PC-9 (cell line): ENCODE data around the gene HSD17B11. TPM values are rescaled to one million over a fixed set of nuclear protein-coding genes. Genes with fewer than 3 reads are reported as not detected.
"Not testable (repeated sequence)": the region's sequence is repeated elsewhere in the genome, so short reads cannot be mapped to it uniquely, and the experiment has no call there.

Experiments
- BruUV-seq: library from RNA; stranded (reverse); fragments of 400-500 nt; replicated peaks from 2 replicates; lab custom pipeline; 2021; lab: Mats Ljungman, UMichigan
- CTCF ChIA-PET: fragments of 300-600 bp; sonication (Branson Sonifier 250); formaldehyde crosslinking; loops from one replicate; lab custom pipeline; 2022; ENCODE audit warnings: antibody characterized with exemption; lab: Charles Lee
- POLR2A ChIA-PET: fragments of 300-600 bp; sonication (Branson Sonifier 250); formaldehyde crosslinking; loops from one replicate; lab custom pipeline; 2022; ENCODE audit warnings: antibody characterized with exemption; ENCODE audit not compliant: unreplicated experiment; lab: Charles Lee
- DNase-seq, 2 experiments: peaks; one replicate each; pipeline versions ENCODE4 v3.0.0 to v3.0.0-alpha.2; 2015 to 2022; ENCODE audit warnings: mixed read lengths in 1 of 2
- H2AFZ ChIP-seq: fragments of 200-600 bp; sonication (generic); 2 replicates; pipeline ENCODE4 v1.8.1; 2017; ENCODE audit warnings: antibody characterized with exemption
- H3F3A ChIP-seq: fragments of 200-600 bp; sonication (generic); 2 replicates; pipeline ENCODE4 v1.8.1; 2017; ENCODE audit warnings: antibody characterized with exemption, mild to moderate bottlenecking, low read depth; ENCODE audit not compliant: insufficient read depth
- H3K27ac ChIP-seq: fragments of 200-600 bp; sonication (generic); 2 replicates; pipeline ENCODE4 v1.6.1; 2016; ENCODE audit warnings: mixed run types
- H3K27me3 ChIP-seq: fragments of 200-600 bp; sonication (generic); 2 replicates; pipeline ENCODE4 v1.6.1; 2016; ENCODE audit warnings: low read depth, mixed run types; ENCODE audit not compliant: insufficient read depth
- H3K36me3 ChIP-seq: fragments of 200-600 bp; sonication (generic); 2 replicates; pipeline ENCODE4 v1.6.1; 2016; ENCODE audit warnings: low read depth, mixed run types
- H3K4me1 ChIP-seq: fragments of 200-600 bp; sonication (generic); replicated peaks from 2 replicates; pipeline ENCODE4 v1.6.1; 2016; ENCODE audit warnings: mixed run types; ENCODE audit not compliant: insufficient read depth
- H3K4me2 ChIP-seq: fragments of 200-600 bp; sonication (generic); 2 replicates; pipeline ENCODE4 v1.6.1; 2017; ENCODE audit warnings: mixed run types
- H3K4me3 ChIP-seq: fragments of 200-600 bp; sonication (generic); 2 replicates; pipeline ENCODE4 v1.6.1; 2016; ENCODE audit warnings: mixed run types
- H3K79me2 ChIP-seq: fragments of 200-600 bp; sonication (generic); 2 replicates; pipeline ENCODE4 v1.6.1; 2017; ENCODE audit warnings: low read depth, mixed run types
- H3K9me2 ChIP-seq: fragments of 200-600 bp; sonication (generic); 2 replicates; pipeline ENCODE4 v1.8.1; 2017; ENCODE audit warnings: mild to moderate bottlenecking; ENCODE audit not compliant: insufficient read depth
- H3K9me3 ChIP-seq: fragments of 200-600 bp; sonication (generic); 2 replicates; pipeline ENCODE4 v1.8.1; 2016; ENCODE audit warnings: low read depth; ENCODE audit not compliant: insufficient read depth
- H4K20me1 ChIP-seq: fragments of 200-600 bp; sonication (generic); 2 replicates; pipeline ENCODE4 v1.8.1; 2017; ENCODE audit not compliant: insufficient read depth
- EZH2 ChIP-seq: fragments of 200-600 bp; sonication (generic); IDR thresholded peaks from 2 replicates; pipeline ENCODE4 v1.8.0; 2017; ENCODE audit warnings: antibody characterized with exemption, low read depth
- intact Hi-C: fragments of 100-400 bp; cut with micrococcal nuclease; formaldehyde crosslinking; loops from one replicate; pipeline ENCODE4 v1.10.0; 2022; ENCODE audit not compliant: unreplicated experiment
- total RNA-seq: library from RNA; stranded (reverse); gene quantifications from 2 replicates; pipeline ENCODE4 v1.2.3, GENCODE V29; 2021
- TF ChIP-seq, protein P1 (sequence below): fragments of 200-600 bp; sonication (generic); conservative IDR thresholded peaks from 2 replicates; pipeline ENCODE4 v1.6.1; 2017; ENCODE audit warnings: mixed run types, antibody characterized with exemption, mild to moderate bottlenecking, moderate library complexity

HSD17B11 gene
- total RNA-seq, 1 experiment from 2014 or later, result 26.9 TPM

GRCh38 chr4:87422104-87423052 lies 31.4 kb upstream of the HSD17B11 start, which contains the start of gene NUDT9:
Gene NUDT9, plus strand, starts transcription at chr4:87422573. Its CDS starts 333 bp downstream, at chr4:87422906.
- Histone ChIP-seq H3K27ac (peak within 1 kb of the TSS; percentile 80), H3K4me1 (peaks cover 13% of the 10 kb centered on the region; the same call in 1 of the 2 replicates), H3K79me2 (peaks cover 37% of the 10 kb centered on the region), H3K9me3 (no peaks in the 10 kb centered on the region), H4K20me1 (no peaks in the 10 kb centered on the region), H3K36me3 (no peaks in the 10 kb centered on the region), H3K9me2 (no peaks in the 10 kb centered on the region), H3K4me2 (peak within 1 kb of the TSS; percentile 88), H3F3A (no peaks in the 10 kb centered on the region), H3K4me3 (peak within 1 kb of the TSS; percentile 87), H2AFZ (peak within 1 kb of the TSS; percentile 92), H3K27me3 (no peaks in the 10 kb centered on the region)
- CTCF ChIA-PET, result no interaction called here
- TF ChIP-seq, protein P1, sequence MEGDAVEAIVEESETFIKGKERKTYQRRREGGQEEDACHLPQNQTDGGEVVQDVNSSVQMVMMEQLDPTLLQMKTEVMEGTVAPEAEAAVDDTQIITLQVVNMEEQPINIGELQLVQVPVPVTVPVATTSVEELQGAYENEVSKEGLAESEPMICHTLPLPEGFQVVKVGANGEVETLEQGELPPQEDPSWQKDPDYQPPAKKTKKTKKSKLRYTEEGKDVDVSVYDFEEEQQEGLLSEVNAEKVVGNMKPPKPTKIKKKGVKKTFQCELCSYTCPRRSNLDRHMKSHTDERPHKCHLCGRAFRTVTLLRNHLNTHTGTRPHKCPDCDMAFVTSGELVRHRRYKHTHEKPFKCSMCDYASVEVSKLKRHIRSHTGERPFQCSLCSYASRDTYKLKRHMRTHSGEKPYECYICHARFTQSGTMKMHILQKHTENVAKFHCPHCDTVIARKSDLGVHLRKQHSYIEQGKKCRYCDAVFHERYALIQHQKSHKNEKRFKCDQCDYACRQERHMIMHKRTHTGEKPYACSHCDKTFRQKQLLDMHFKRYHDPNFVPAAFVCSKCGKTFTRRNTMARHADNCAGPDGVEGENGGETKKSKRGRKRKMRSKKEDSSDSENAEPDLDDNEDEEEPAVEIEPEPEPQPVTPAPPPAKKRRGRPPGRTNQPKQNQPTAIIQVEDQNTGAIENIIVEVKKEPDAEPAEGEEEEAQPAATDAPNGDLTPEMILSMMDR, result no peak
- TF ChIP-seq EZH2, result no peak
- DNase-seq, result peak; percentile 74 to 83
- BruUV-seq, result TSS peak; percentile 96
- POLR2A ChIA-PET, result interaction anchor here (0.6 to 1.4 kb wide), 4 partner anchors 18 to 444 kb away, joined by 3 to 5 read pairs (median 4); partner anchors contain the start of gene HSD17B11
- intact Hi-C loops, result loop anchor here (2.0 kb wide), 1 partner anchor 32 kb away; the partner anchor contains the start of gene HSD17B11

- intact Hi-C loops, result no loop called here
- peaks cover 13% of the 10 kb centered on the region; the same call in 1 of the 2 replicates for H3K4me1 ChIP-seq
- peaks cover 30% of the 10 kb centered on the region for H3K79me2 ChIP-seq
- ChIA-PET CTCF (no interaction called here), POLR2A (interaction anchor here (0.8 kb wide), 1 partner anchor 595 kb away, joined by 4 read pairs; no protein-coding TSS in a partner anchor)
- TF ChIP-seq EZH2, result no peak
- TF ChIP-seq, protein P1, result no peak
- H2AFZ ChIP-seq, result no peak overlapping the region
- no peak overlapping the region for H3K27ac ChIP-seq
- no peak for DNase-seq
- H3K9me3 ChIP-seq, result no peaks in the 10 kb centered on the region
- no peaks in the 10 kb centered on the region for H3F3A ChIP-seq
- no peaks in the 10 kb centered on the region for H3K27me3 ChIP-seq
- peak overlapping the region; percentile 28; the same call in 1 of the 2 replicates for H3K4me2 ChIP-seq
- no TSS peak for BruUV-seq
- no peaks in the 10 kb centered on the region for H3K9me2 ChIP-seq
- H3K36me3 ChIP-seq, result no peaks in the 10 kb centered on the region
- H3K4me3 ChIP-seq, result no peak overlapping the region
- H4K20me1 ChIP-seq, result no peaks in the 10 kb centered on the region
Measured at GRCh38 chr4:87420276-87420830, 29.4 kb upstream of the HSD17B11 start.

- Histone ChIP-seq H3K4me2 (peak overlapping the region; percentile 28; the same call in 1 of the 2 replicates), H3K9me2 (no peaks in the 10 kb centered on the region), H3K27ac (no peak overlapping the region), H3K9me3 (no peaks in the 10 kb centered on the region), H3K79me2 (peaks cover 26% of the 10 kb centered on the region), H3K36me3 (no peaks in the 10 kb centered on the region), H3K4me1 (peaks cover 13% of the 10 kb centered on the region; the same call in 1 of the 2 replicates), H4K20me1 (no peaks in the 10 kb centered on the region), H2AFZ (no peak overlapping the region), H3K27me3 (no peaks in the 10 kb centered on the region), H3K4me3 (no peak overlapping the region), H3F3A (no peaks in the 10 kb centered on the region)
- DNase-seq, result peak in 1 of 2 experiments; percentile 64
- intact Hi-C loops, result no loop called here
- ChIA-PET CTCF (no interaction called here), POLR2A (interaction anchor here (0.8 kb wide), 1 partner anchor 595 kb away, joined by 4 read pairs; no protein-coding TSS in a partner anchor)
- BruUV-seq, result no TSS peak
- TF ChIP-seq, protein P1, result no peak
- no peak for TF ChIP-seq EZH2
Measured at GRCh38 chr4:87419578-87420249, 28.7 kb upstream of the HSD17B11 start.

DNA sequence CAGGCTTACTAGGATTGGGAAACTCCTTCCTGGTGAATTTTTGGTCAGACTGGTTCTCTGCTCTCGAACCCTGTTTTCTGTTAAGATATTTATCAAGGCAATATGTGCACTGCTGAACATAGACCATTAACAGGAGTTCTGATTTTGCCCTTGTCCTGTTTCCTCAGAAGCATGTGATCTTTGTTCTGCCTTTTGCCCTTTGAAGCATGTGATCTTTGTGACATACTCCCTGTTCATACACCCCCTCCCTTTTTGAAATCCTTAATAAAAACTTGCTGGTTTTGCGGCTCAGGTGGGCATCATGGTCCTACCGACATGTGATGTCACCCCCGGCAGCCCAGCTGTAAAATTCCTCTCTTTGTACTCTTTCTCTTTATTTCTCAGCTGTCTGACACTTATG lies 27.4 kb upstream of the HSD17B11 start:
- peaks cover 13% of the 10 kb centered on the region for H3K79me2 ChIP-seq
- H3K27ac ChIP-seq, H3K4me1 ChIP-seq, H3K9me2 ChIP-seq, H3F3A ChIP-seq, H3K27me3 ChIP-seq, H3K4me3 ChIP-seq, BruUV-seq, H3K36me3 ChIP-seq, H2AFZ ChIP-seq, H4K20me1 ChIP-seq, intact Hi-C loops, CTCF ChIA-PET, POLR2A ChIA-PET, H3K9me3 ChIP-seq, H3K4me2 ChIP-seq, DNase-seq: not testable (repeated sequence)
